Occipital lobe (tissue), 3 donors: Measurements from ENCODE around the gene RTN1. TPM values are rescaled to one million over a fixed set of nuclear protein-coding genes. Genes with fewer than 3 reads are reported as not detected.

Source experiments
- DNase-seq: peaks from one replicate; lab custom pipeline; 2025; lab: John Stamatoyannopoulos, UW
- small RNA-seq: library from RNA; depleted of rRNA; stranded (forward); fragments of <200 nt; gene quantifications from one replicate; pipeline ENCODE3, GENCODE V24; 2014
- total RNA-seq: library from RNA; depleted of rRNA; stranded (reverse); fragments of >200 nt; gene quantifications from one replicate; pipeline ENCODE4 v1.2.3, GENCODE V29; 2014

The RTN1 gene
- total RNA-seq, 1 donor from 2014 or later, result 870 TPM

GRCh38 chr14:59565087-59565486 lies 305.5 kb downstream of the RTN1 start:
- DNase-seq, result no peak

GRCh38 chr14:59564366-59564765 lies 306.2 kb downstream of the RTN1 start:
- no peak for DNase-seq

GRCh38 chr14:59547310-59547709 lies 323.3 kb downstream of the RTN1 start:
- no peak for DNase-seq

Small RNA genes within 50 kb of the gene (small RNA-seq; reads per million reads assigned to genes)
- 0.32 reads per million, percentile 18 among the genes with 10 or more reads in this experiment for gene MIR5586

Other genes with a start within 250 kb of the RTN1 start
- gene LRRC9, start 49.4 kb upstream of the RTN1 start, total RNA-seq, result 2.3 TPM
- 133 TPM for gene PCNX4, start 221.1 kb upstream of the RTN1 start, total RNA-seq